ENCODE measurements around the gene FEZ2.

Gene FEZ2

DNA sequence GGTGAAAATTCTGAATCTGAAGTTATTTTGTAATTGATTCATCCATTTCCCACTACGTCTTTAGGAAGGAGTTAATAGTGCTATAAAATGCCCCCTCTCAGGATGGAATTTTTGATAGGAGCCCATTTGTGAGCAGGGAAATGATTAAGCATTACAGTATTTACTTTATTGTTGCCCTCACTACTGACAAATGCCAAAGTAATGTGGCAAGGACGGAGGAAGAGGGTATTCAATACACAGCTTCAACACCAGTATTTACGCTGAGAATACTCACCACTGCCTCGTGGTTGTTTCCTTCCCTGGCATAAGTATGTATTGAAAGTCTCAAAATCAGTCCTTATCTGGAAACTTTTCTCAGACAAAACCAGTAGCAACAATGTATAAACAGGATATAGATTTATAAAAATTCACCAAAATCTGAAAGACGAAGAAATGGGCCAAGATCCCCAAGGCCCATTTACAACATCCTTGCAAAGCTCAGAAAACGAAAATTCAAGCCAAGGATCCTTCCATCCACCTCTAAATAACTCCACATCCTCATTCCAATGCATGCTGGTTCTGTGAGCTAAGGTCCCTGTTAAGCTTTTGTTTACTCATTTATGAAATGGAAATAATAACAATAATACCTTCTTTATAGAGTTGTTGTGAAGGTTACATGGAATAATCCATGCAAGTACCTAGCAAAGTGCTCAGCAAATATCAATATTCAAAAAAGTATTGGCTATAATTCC lies 29.3 kb downstream of the FEZ2 start:
- CTCF ChIA-PET: interaction anchor here (1.2 to 4.5 kb wide), 5 partner anchors 93 to 216 kb away, joined by 3 to 18 read pairs (median 4); no protein-coding TSS in a partner anchor
- H3K4me3 ChIP-seq (ENCODE audit: low read depth, low read length): no peak overlapping the region
- POLR2A ChIA-PET: interaction anchor here (1.0 kb wide), 2 partner anchors 10 to 29 kb away, joined by 3 read pairs; partner anchors contain the start of gene FEZ2
- TF ChIP-seq, protein P1, sequence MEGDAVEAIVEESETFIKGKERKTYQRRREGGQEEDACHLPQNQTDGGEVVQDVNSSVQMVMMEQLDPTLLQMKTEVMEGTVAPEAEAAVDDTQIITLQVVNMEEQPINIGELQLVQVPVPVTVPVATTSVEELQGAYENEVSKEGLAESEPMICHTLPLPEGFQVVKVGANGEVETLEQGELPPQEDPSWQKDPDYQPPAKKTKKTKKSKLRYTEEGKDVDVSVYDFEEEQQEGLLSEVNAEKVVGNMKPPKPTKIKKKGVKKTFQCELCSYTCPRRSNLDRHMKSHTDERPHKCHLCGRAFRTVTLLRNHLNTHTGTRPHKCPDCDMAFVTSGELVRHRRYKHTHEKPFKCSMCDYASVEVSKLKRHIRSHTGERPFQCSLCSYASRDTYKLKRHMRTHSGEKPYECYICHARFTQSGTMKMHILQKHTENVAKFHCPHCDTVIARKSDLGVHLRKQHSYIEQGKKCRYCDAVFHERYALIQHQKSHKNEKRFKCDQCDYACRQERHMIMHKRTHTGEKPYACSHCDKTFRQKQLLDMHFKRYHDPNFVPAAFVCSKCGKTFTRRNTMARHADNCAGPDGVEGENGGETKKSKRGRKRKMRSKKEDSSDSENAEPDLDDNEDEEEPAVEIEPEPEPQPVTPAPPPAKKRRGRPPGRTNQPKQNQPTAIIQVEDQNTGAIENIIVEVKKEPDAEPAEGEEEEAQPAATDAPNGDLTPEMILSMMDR (IDR thresholded peaks at IDR 0.05; ENCODE audit: insufficient read depth, low read length, missing control alignments): no peak
- DNase-seq (ENCODE audit: low read depth, low spot score): no peak

DNA sequence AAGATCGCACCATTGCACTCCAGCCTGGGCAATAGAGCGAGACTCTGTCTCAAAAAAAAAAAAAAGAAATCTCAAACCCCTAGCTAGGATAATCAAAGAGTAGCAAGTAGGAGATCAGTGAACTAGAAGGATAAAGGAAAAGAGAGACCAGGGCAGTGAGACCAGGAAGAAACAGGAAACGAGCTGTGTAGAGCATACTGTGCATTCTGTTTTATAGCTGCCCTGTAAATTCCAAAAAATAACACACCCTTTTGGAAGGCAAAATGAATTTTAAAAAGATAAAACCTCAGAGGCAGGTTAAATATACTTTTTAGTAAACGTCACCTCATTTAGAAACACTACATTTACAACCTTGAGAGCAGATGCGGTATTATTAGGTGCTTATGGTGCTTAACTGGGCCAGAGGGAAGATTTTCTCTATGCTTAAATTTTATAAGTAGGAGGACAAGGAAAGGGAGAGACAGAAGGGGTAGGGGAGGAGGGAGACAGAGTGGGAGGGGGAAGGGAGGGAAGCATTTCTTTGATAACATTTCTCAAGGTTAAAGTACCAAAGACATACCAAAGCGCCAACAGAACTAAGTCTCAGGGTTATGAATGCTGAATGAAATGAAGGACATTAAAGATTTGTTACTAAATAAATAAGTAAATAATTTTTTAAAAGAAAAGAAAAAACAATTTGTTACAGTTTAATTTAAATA lies 30.1 kb downstream of the FEZ2 start:
- CTCF ChIA-PET: interaction anchor here (1.0 to 4.5 kb wide), 3 partner anchors 22 to 97 kb away, joined by 3 to 18 read pairs (median 4); no protein-coding TSS in a partner anchor
- no peak for DNase-seq (ENCODE audit: low read depth, low spot score)
- POLR2A ChIA-PET: no interaction called here
- no peak overlapping the region for H3K4me3 ChIP-seq (ENCODE audit: low read depth, low read length)
- TF ChIP-seq, protein P1 (IDR thresholded peaks at IDR 0.05; ENCODE audit: insufficient read depth, low read length, missing control alignments): no peak

DNA sequence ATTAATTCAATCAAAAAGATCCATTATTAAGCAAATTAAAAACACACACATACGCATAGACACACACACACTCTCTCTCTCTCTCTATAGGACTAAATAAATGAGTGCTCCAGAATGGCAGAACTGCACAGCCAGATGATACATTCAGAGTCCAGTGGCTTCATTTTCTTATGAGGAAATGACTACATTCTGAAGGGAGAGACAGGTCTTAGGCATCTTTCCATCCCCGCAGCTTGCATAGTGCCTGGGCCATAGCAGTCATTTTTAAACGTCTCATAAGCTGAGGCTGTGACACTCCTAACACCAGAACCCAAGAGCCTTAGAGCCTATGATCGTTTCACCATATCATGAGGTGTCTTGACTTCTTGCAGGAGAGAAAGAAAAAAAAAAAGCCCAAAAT lies 31.1 kb downstream of the FEZ2 start:
- no peak overlapping the region for H3K4me3 ChIP-seq (ENCODE audit: low read depth, low read length)
- no peak for DNase-seq (ENCODE audit: low read depth, low spot score)
- CTCF ChIA-PET: interaction anchor here (0.7 to 4.5 kb wide), 2 partner anchors 98 to 211 kb away, joined by 3 to 18 read pairs; partner anchors contain the start of gene CRIM1
- TF ChIP-seq, protein P1 (IDR thresholded peaks at IDR 0.05; ENCODE audit: insufficient read depth, low read length, missing control alignments): no peak
- POLR2A ChIA-PET: no interaction called here

DNA sequence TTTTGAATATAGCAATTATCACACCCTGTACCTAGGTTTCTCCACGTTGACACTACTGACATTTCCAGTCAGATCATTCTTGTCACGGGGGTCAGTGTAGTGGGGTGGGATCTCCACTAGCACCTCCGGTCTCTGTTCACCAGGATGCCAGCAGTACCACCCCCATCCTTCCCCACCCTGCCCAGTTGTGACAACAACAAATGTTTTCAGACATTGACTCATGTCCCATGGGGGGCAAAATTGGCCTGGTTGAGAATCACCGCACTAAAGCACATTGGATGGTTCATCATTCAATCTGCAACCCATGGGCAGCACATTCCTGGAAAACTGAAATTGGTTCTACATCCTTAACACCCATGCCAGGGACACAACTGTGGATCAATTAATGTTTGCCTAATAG lies 32.3 kb downstream of the FEZ2 start:
- POLR2A ChIA-PET: no interaction called here
- TF ChIP-seq, protein P1 (IDR thresholded peaks at IDR 0.05; ENCODE audit: insufficient read depth, low read length, missing control alignments): no peak
- DNase-seq (ENCODE audit: low read depth, low spot score): no peak
- CTCF ChIA-PET: interaction anchor here (1.2 kb wide), 1 partner anchor 99 kb away, joined by 5 read pairs; no protein-coding TSS in a partner anchor
- no peak overlapping the region for H3K4me3 ChIP-seq (ENCODE audit: low read depth, low read length)

DNA sequence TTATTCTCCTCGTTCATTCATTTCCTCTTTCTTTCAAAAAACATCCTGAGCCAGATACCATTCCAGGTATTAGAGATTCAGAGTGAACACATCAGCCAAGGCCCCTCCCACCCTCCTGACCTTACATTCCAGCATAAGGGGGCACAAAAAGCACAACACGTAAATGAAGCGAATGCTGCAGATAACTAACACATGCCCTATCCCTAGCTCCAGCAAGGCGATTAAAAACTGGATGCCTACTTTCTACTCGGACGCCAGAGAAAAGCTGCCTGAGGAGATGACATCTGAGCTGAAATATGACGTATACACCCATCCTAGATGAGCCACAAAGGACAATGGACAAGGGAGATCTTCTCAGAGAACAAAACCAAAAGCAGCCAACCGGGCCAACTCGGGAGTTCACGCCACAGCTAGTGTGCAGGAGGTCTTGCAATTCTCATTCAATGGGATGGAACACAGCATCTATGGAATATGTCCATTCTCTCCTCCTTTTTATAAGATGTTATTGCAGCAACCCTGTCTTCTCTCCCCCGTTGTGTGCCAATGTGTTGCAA lies 33.5 kb downstream of the FEZ2 start:
- TF ChIP-seq, protein P1 (IDR thresholded peaks at IDR 0.05; ENCODE audit: insufficient read depth, low read length, missing control alignments): no peak
- CTCF ChIA-PET: interaction anchor here (0.7 to 3.5 kb wide), 5 partner anchors 100 to 221 kb away, joined by 3 to 22 read pairs (median 5); no protein-coding TSS in a partner anchor

More for the DNA sequence above, 33.5 kb downstream of the FEZ2 start:
- DNase-seq (ENCODE audit: low read depth, low spot score): no peak
- POLR2A ChIA-PET: no interaction called here
- no peak overlapping the region for H3K4me3 ChIP-seq (ENCODE audit: low read depth, low read length)

Measured in AG04449 (cell line).